ENCODE data around the gene ABR.
"Not testable (repeated sequence)": the region's sequence is repeated elsewhere in the genome, so short reads cannot be mapped to it uniquely, and the experiment has no call there.

ABR gene

DNA sequence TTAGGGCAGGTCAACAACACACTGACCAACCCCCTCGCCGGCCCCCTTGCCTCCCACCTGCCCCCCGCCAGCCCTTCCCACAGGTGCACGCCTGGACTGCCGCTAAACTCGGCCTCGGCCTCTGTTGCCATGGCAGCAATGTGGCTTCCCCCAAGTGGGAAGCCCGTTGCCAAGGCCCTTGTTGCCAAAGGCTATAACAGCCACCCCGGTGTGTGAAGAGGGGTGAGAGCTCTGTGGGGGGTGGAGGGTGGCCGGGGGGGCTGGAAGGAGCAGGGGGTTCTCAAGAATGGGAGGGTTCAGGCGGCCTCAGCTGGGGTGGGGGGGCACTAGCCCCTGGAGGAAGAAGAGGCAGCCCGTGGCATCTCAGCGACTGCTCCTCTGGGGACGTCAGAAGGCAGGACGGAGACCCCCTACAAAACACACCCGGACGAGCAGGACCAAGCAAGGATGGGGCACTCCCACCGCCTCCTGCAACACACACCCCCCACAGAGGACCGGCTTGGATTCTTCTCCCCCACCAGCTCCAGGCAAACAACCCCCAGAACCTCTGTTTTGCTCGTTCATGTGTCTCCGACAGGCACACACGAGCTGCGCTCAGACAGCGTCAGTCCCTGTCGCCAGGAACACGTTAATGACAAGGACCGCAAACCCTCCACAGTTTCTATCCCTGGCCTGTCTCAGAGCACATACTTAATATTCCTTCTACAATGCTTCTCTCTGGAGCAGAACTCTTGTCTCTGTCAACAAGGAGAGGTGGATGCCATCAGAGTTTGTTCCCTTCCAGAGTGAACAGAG lies 55.7 kb downstream of the ABR start:
- no peak overlapping the region for H3K4me3 ChIP-seq (ENCODE audit: low read depth, low read length)
- DNase-seq (ENCODE audit: low read depth), result no peak
- TF ChIP-seq, protein P1, sequence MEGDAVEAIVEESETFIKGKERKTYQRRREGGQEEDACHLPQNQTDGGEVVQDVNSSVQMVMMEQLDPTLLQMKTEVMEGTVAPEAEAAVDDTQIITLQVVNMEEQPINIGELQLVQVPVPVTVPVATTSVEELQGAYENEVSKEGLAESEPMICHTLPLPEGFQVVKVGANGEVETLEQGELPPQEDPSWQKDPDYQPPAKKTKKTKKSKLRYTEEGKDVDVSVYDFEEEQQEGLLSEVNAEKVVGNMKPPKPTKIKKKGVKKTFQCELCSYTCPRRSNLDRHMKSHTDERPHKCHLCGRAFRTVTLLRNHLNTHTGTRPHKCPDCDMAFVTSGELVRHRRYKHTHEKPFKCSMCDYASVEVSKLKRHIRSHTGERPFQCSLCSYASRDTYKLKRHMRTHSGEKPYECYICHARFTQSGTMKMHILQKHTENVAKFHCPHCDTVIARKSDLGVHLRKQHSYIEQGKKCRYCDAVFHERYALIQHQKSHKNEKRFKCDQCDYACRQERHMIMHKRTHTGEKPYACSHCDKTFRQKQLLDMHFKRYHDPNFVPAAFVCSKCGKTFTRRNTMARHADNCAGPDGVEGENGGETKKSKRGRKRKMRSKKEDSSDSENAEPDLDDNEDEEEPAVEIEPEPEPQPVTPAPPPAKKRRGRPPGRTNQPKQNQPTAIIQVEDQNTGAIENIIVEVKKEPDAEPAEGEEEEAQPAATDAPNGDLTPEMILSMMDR (IDR thresholded peaks at IDR 0.05; ENCODE audit: low read depth, low read length, missing control alignments), result no peak

DNA sequence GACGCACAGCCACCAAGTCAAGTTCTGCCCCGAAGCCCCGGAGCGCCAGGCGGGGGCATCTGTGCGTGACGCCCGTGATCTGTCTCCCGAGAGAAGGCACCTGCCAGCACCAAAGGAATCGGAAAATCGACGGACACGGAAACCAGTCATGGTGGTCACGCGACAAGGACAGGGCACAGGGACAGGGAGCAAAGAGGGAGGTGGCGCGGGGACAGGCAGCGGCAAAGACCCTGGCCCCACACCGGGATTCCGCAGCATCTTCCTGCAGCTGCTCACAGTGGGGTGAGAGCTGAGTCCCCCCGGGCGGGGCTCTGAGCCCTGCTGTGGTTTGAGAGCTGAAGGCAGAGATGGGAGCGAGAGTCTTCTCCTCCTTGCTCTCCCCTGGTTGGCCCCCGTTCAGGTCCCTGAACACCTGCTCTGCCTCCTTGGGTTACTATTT lies 56.4 kb downstream of the ABR start:
- H3K4me3 ChIP-seq (ENCODE audit: low read depth, low read length), result no peak overlapping the region
- no peak for DNase-seq (ENCODE audit: low read depth)
- TF ChIP-seq, protein P1 (IDR thresholded peaks at IDR 0.05; ENCODE audit: low read depth, low read length, missing control alignments), result no peak

DNA sequence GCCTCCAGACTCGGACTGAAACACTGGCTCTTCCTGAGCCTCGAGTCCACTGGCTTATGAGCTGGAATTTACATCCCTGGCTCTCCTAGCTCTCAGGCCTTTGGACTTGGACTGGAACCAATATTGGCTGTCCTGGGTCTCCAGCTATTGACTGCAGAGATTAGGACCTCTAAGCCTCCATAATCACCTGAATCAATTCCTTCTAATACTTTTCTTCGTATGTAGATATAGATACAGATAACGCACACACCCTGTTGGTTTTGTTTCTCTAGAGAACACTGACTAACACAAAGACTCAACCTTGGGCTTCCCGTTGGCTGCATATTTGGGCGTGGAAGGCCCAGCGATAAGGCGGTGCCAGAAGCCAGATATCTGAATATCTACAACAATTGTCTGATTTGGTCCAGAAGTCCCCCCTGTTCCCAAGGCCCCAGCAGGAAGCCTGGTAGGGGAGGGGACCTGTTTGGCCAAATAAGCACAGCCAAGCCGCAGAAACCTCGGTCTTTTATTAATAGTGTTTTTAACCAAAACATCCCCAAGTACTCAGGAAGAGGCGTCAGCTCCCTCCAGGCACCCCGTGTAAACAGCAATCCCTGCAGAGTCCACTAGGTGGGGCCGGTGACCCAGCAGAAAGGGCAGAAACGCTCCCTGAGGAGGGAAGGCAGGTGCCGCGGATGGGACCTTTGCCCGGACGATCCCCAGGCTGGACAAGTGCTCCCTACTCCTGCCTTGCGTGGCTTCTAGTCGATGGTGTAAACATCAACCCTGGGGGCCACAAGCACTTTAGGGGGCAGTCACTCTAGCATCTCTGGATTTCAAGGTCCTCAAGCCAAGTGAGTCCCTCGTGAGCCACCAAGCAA lies 57.0 kb downstream of the ABR start:
- TF ChIP-seq, protein P1 (IDR thresholded peaks at IDR 0.05; ENCODE audit: low read depth, low read length, missing control alignments), result peak; percentile 87
- no peak overlapping the region for H3K4me3 ChIP-seq (ENCODE audit: low read depth, low read length)
- DNase-seq (ENCODE audit: low read depth), result no peak

DNA sequence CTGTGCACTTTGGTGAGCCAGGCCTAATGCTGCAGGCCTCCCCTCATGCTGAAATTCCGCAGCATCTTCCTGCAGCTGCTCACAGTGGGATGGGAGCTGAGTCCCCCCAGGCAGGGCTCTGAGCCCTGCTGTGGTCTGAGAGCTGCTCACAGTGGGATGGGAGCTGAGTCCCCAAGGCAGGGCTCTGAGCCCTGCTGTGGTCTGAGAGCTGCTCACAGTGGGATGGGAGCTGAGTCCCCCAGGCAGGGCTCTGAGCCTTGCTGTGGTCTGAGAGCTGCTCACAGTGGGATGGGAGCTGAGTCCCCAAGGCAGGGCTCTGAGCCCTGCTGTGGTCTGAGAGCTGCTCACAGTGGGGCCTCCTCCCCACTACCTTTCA lies 58.4 kb downstream of the ABR start:
- DNase-seq (ENCODE audit: low read depth); H3K4me3 ChIP-seq (ENCODE audit: low read depth, low read length): not testable (repeated sequence)

DNA sequence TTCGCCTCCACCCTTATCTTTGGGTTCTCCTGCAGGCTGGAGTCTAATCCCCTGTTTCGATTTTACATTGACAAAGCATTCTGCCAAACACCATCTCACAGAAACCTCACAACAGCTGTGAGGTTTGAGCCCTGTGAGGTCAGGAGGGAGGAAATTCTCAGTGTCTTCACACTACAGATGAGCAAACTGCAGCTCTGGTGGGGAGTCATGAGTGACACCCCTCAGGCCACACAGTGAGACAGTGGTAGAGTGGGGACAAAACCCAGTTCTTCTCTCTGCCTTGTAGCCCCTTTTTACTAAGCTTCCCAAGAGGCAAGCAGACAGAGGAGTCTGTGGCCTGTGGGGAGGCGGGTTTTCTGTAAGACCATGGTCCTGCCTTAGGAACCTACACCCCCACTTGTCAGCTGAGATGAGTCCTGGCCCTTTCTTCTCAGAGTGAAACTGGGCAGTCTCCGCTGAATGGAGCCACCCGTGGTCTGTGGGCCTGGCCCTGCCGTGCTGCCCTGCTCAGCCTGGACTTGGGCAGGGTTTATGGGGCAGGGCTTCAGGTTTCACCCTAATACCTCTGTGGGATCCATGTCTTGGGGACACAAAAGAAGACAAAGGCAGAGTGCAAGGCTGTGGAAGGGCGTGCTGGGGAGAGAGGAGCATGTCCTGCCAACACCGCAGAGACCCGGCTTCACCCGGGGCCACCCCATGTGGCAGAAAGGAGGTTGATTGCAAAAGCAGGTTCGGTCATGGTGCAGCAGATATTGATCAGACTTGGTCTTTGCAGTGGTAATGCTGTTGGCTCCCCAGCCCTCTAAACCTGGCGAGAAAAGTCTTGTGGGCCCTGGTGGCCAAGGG lies 59.0 kb downstream of the ABR start:
- no peak for DNase-seq (ENCODE audit: low read depth)
- TF ChIP-seq, protein P1 (IDR thresholded peaks at IDR 0.05; ENCODE audit: low read depth, low read length, missing control alignments), result no peak
- no peak overlapping the region for H3K4me3 ChIP-seq (ENCODE audit: low read depth, low read length)

DNA sequence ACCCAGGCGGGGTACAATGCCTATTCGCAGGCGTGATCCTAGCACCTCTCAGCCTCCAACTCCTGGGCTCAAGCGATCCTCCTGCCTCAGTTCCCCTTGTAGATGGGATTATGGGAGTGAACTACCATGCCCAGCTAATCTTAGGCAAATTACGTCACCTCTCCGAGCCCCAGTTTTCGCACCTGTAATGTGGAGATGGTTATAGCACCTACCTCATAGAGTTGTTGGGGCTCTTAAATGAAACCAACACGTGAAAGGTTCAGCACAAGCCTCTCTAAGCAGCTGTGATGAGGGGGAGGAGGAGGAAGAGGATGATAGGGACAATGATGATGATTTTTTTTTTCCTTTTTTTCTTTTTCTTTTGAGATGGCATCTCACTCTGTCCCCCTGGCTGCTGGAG lies 59.9 kb downstream of the ABR start:
- TF ChIP-seq, protein P1 (IDR thresholded peaks at IDR 0.05; ENCODE audit: low read depth, low read length, missing control alignments), result no peak
- no peak overlapping the region for H3K4me3 ChIP-seq (ENCODE audit: low read depth, low read length)
- DNase-seq (ENCODE audit: low read depth), result no peak

DNA sequence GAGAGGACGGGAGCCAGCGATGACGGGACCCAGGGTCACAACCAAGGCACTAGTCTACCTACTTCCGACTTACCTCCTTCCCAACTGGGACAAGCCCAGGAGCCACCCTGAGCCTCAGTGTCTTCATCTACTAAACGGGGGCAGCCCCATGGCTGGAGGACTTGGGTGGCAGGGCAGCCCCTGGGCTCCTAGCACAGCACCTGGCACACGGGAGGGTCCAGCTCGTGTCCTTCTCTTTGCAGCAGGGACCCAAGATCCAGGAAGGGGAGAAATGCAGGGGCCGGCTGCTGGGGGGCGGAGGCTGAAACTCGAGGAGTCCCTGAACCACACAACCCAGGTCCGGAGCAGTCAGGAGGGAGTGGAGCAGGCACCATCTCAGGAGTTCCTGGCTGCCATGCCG lies 63.2 kb downstream of the ABR start:
- TF ChIP-seq, protein P1 (IDR thresholded peaks at IDR 0.05; ENCODE audit: low read depth, low read length, missing control alignments), result no peak
- no peak for DNase-seq (ENCODE audit: low read depth)
- H3K4me3 ChIP-seq (ENCODE audit: low read depth, low read length), result no peak overlapping the region

All from GM12864 (cell line).